ENCODE data around the gene MRPS26. TPM values are rescaled to one million over a fixed set of nuclear protein-coding genes. Genes with fewer than 3 reads are reported as not detected.
"Not testable (repeated sequence)": the region's sequence is repeated elsewhere in the genome, so short reads cannot be mapped to it uniquely, and the experiment has no call there.

Gene MRPS26
- 98.6 and 101 TPM in 2 replicates for total RNA-seq (2014; rRNA removed; shearing (Covaris generic))

DNA sequence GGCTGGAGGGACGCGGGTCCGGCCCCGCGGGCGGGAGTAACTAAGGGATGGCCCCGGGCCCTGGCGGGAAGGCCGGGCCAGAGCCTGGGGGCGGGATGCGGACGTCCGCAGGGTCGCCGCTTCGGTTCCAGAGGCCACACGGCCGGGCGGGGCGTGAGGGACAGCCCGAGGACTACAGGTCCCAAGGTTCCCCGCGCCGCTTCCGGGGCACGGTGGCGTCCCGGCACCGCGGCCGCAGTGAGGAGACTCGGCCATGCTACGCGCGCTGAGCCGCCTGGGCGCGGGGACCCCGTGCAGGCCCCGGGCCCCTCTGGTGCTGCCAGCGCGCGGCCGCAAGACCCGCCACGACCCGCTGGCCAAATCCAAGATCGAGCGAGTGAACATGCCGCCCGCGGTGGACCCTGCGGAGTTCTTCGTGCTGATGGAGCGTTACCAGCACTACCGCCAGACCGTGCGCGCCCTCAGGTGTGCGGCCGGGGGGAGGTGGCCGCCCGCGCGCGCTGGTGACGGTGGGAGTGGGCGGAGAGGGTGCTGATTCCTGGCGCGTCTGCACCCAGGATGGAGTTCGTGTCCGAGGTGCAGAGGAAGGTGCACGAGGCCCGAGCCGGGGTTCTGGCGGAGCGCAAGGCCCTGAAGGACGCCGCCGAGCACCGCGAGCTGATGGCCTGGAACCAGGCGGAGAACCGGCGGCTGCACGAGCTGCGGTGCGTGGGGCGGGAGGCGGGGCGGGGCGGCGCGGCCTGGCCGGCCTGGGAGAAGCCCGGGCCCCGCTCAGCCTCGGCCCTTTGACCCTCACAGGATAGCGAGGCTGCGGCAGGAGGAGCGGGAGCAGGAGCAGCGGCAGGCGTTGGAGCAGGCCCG lies at the start of gene MRPS26:
TSS of gene MRPS26 (plus strand) at position 237 of the 861 bp plus-strand sequence. CDS start at position 254, 17 bp downstream.
- DNase-seq (ENCODE audit: low spot score) = peak; percentile 63

DNA sequence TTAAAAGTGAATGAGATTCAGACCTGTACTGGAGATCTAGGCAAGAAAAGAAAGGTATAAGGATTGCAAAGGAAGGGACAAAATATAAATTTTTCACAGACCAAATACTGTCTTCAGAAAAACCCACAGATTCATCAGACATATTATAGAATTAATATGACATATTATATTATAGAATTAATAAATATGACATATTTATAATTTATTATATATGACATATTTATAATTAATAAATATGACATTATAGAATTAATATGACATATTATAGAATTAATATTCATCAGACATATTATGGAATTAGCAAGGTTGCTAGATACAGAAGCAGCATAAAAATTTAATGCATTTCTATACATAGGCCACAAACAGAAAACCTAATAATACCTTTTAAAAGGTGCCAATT lies 47.1 kb upstream of the MRPS26 start:
- DNase-seq (ENCODE audit: low spot score) = no peak

DNA sequence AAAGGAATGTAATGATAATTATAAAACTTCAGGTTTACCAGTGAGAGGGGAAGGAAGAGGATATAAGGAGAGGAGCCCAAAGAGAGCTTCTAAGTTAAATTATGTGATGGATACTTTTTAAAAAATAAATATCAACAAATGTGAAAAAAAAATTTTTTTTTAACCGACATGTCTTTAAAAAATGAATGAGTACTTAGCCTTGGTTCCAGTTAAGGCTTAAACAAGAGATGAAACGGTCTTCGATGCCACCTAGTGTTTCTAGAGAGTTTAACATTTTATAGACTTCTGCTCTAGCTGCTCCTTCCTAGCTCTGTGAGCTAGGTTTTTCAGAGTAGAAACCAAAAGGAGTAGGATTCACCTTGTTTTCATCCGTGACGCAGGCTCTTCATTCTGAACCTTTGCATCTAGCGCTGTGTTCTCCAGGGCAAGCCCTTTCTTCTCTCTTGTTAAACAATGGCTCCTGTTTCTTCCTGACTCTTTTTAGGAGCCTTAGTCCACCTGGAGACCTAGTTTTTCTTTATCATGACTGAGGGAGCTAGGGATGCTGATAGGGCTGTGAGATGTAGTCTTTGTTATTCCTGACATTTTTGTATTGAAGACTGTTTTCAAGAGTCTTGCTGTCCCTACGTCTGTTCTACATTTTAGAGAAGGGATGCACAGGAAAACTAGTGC lies 44.9 kb upstream of the MRPS26 start:
- DNase-seq (ENCODE audit: low spot score) = peak; percentile 55

DNA sequence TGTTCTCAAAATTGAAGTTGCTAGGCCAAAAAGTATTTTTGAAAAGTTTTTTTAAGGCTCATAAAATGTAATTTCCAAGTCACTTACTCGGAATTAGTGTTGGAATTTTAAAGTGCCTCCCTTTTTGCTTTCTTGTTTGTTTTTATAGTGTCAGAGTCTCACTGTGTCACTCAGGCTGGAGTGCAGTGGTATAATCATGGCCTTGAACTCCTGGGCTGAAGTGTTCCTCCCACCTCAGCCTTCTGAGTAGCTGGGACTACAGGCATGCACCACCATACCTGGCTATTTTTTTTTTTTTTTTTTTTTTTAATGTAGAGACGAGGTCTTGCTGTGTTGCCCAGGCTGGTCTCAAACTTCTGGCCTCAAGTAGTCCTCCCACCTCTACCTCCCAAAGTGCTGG lies 42.4 kb upstream of the MRPS26 start:
- no peak for DNase-seq (ENCODE audit: low spot score)

DNA sequence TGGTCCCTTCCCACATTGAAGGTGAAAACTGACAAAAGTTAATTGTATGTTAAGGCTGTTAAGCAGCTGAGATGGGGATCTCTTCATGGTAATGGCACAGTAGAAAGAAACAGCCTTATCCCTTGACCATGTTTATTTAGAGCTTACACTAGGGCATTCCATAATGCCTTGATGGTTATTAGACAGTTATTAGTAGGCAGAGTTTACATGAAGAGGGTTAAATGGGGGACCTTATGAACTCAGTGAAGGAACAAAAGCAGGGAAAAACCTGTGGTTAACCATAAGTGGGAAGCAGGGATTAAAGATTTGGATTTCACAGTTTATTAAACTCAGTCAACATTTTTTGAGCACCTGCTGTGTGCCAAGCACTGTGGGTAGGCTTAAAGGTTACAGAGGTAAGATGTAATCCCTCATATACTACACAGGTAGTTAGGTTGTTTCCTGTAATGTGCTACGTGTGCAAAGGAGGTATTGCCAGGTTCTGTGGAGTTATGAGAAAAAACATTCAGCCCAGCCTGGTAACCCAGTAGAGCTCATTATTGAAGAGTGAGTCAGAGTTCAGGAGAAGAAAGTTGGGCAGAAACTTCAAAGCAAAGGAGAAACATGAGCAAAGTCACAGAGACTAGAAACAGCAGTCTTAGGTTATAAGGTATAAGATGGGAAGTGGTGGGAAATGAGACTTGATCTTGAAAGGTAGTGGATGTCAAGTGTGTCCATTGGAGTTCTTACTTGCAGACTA lies 34.7 kb upstream of the MRPS26 start:
- peak; percentile 68 for DNase-seq (ENCODE audit: low spot score)

DNA sequence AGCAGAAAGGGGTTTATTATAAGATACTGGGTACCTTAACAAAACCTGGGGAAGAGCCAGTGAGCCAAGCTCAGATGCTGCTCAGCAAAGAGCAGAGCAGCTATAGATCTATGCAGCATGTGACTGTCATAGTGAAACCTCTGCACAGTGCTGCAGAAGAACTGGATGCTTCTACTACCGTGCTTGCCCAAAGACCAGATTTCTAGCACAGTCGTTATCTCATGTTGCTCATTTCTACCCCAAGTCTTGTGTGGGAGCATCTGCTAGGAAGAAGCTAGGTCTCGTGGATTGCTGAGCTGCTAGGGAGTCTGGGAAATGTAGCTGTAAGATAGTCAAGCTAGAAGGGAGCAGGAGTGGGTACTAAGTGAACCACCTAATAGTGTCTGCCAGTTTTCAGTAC lies 34.1 kb upstream of the MRPS26 start:
- DNase-seq (ENCODE audit: low spot score) = no peak

DNA sequence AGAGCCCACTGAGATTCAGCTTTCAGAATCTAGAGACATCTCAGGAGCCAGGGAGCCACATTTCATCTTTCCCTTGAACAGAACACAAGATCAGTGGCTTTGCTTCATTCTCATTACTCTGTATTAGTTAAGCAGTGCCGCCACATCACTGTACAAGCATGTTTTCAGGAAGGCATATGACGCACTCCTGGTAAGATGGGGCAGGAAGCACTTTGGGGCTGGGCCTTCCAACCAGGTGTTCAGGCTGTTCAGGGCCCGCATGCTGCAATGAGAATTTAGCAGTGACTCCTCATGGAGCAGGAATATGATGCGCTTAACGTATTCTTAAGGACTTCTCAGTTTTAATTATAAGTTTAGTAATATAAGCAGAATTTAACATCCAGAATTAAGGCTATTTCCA lies 32.1 kb upstream of the MRPS26 start:
- no peak for DNase-seq (ENCODE audit: low spot score)

DNA sequence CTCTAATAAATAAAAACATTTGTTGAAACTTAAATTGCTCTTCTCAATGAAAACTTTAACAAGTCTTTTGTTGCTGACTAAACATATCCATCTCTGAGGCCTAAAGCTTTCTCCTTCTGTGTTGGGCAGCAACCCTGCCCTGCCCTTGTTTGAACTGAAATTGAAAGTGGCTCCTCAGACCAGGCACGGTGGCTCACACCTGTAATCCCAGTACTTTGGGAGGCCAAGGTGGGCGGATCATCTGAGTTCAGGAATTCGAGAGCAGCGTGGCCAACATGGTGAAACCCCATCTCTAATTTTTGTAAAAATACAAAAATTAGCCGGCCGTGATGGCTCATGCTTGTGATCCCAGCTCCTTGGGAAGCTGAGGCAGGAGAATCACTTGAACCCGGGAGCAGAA lies 31.7 kb upstream of the MRPS26 start:
- no peak for DNase-seq (ENCODE audit: low spot score)

DNA sequence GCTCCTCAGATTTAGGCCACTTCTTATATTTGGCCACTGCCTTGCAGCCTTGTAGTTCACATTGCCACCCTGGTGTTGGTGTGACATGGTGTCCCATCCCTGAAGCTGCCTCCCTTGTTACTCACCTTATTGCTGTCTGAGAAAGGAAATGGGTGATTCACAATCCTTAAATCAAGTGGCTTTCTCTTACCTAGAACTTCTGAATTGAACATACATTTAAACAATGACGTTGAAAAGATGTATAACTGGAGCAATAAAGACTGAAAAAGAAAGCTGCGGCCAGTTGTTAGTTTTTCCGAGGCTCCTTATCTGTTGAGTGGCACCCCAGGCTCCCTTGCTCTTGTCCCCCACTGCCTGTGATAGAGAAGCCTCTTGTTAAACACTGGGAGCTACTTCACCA lies 31.2 kb upstream of the MRPS26 start:
- no peak for DNase-seq (ENCODE audit: low spot score)

DNA sequence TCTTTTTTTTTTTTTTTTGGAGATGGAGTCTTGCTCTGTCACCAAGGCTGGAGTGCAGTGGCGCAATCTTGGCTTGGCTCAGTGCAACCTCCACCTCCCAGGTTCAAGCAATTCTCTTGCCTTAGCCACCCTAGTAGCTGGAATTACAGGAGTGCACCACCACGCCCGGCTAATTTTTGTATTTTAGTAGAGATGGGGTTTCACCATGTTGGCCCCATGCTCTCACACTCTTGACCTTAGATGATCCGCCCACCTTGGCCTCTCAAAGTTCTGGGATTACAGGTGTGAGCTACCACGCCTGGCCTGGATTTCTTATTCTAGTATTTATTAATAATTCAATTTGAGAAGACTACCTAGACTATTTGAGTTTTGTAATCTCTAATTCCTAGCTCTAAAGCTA lies 30.6 kb upstream of the MRPS26 start:
- not testable (repeated sequence) for DNase-seq (ENCODE audit: low spot score)

DNA sequence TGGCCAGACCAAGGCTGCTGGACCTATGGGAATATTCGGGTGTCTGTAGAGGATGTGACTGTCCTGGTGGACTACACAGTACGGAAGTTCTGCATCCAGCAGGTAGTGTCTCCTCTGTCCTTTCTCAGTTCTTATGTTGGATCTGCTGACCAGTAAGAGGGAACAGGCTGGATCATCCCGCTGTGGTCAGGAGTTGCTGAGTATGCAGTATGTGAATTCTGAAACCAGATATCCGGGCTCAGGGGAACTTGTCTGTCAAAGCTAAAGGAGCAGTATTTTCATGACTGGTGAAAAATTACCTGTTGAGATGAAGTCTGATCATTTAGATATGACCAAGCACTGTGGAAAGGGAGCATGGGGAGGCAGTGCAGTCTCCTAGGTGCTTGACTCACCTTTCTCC lies 24.5 kb upstream of the MRPS26 start:
- no peak for DNase-seq (ENCODE audit: low spot score)

DNA sequence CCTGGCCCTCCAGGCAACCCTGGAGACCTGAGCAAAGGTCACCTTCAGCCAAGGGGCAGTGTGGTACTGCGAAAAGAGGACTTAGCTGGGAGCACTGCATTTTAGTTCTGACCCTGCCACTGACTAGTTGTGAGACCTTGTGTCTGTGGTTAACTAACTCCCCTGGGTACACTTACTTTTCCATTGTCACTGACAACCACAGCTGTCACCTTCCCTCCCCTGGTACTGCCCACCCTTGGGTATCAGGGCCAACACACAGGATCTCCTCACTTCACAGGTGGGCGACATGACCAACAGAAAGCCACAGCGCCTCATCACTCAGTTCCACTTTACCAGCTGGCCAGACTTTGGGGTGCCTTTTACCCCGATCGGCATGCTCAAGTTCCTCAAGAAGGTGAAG lies 24.1 kb upstream of the MRPS26 start:
- DNase-seq (ENCODE audit: low spot score) = no peak

DNA sequence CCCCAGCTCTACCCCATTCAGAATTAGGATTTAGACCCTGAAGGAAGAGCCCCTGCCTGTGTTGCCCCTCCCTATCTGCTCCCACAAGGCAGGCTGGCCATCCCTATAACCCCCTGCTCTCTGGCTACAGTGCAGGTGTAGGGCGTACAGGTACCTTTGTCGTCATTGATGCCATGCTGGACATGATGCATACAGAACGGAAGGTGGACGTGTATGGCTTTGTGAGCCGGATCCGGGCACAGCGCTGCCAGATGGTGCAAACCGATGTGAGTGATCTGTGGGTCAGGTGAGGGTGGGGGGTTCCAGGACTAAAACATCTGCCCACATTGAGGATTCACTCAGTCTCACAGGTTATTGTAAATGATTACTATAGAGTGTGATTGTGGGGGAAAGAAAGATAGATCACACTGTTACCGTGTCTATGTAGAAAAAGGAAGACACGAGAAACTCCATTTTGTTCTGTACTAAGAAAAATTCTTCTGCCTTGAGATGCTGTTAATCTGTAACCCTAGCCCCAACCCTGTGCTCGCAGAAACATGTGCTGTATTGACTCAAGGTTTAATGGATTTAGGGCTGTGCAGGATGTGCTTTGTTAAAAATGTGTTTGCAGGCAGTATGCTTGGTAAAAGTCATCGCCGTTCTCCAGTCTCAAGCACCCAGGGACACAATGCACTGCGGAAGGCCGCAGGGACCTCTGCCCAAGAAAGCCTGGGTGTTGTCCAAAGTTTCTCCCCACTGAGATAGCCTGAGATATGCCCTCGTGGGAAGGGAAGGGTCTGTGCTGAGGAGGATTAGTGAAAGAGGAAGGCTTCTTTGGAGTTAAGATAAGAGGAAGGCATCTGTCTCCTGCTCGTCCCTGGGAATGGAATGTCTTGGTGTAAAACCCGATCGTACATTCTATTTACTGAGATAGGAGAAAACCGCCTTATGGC lies 23.0 kb upstream of the MRPS26 start:
- not testable (repeated sequence) for DNase-seq (ENCODE audit: low spot score)

DNA sequence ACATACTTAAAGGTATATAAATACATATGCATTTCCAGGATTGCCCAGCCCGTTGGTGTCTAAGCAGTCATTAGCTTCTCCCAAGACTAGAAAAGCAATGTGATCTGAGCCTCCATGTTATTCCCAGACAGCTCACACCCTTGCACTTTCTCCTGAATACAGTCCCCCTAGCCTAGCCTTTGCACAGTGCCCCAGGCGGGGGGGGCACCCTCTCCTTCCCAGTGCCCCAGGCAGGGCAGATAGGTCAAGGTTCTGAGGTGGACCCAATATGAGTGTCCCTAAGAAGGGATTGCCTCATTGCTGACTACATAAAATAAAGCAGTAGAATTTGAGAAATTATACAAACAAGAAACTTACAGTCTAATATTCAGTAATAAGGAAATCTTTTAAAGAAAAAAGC lies 17.9 kb upstream of the MRPS26 start:
- no peak for DNase-seq (ENCODE audit: low spot score)

DNA sequence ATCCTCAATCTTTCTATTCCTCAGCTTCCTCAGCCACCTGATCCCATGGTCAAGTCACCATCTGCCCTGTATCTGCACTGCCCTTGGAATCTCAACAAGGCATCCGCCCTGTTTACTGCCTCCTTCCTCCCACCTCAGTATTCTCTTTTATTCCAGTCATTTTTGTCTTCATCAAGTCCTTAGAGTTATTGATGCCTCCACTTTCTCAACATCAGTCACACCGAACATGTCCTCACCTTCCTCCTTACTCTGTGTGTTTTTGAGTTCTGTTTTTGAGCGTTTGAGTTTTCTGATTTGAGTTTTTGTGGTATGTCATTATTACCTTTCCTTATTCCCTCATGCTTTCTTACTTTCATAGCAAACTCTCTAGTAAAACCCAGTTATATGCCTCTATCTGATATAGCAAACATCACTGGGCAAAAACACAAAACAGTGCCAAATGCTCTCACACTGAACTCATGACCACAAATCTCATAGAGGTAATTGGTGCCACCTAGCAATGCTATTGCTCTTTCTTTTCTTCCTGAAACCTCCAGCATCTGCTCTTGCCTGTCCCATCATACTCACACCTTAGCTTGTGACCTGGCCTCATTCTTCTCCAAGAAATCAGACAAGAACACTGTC lies 14.2 kb upstream of the MRPS26 start:
- DNase-seq (ENCODE audit: low spot score) = no peak

DNA sequence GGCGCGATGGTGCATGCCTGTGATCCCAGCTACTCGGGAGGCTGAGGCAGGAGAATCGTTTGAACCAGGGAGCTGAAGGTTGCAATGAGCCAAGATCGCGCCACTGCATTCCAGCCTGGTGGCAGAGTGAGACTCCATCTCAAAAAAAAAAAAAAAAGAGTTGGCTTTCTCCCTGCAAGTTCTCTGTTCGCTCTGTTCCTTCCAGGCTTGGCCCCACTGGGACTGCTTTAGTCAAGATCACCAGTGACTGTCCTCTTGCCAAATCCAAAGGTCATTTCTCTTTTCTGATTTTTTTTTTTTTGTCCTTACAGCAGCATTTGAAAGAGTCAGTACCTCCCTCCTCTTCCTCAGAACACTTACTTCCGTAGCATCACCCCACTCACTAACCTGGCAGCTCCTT lies 13.2 kb upstream of the MRPS26 start:
- DNase-seq (ENCODE audit: low spot score) = no peak

DNA sequence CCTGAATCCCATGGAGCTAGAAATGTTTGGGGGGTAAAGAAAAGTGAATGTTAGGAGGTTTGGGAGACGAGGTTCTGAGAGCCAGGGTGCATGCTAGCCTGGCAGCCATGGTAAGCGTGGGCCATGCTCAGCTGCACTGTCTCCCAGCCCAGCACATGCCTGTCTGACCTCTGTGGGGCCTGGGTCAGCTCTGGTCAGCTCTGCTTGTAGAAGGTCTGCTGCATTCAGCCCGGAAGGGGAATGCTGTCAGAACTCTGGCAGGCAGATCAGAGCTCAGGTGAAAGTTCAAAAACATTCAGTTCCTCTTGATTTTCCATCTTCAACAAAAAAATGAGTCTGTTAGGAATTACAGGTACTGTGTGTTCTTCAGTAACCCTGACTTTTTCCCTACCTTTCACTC lies 8.2 kb upstream of the MRPS26 start:
- DNase-seq (ENCODE audit: low spot score) = no peak

DNA sequence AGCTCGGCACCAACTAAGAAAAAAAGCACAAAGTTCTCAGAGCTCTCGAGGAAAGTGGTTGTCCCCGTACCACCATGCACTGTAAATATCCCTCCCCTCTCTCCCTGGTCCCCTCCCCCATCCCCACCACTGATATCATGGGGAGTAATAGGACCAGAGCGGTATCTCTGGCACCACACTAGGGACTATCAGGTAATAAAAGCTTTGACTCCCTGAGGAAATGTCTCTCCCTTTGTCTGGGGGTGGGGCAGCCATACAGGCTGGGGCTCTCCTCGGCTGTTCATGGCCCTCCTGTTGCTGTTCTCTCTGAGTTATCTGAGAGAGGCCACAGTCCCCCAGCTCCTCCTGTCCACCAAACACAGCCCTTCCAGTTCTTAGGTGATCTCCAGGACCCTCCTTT lies 7.4 kb upstream of the MRPS26 start:
- DNase-seq (ENCODE audit: low spot score) = no peak

DNA sequence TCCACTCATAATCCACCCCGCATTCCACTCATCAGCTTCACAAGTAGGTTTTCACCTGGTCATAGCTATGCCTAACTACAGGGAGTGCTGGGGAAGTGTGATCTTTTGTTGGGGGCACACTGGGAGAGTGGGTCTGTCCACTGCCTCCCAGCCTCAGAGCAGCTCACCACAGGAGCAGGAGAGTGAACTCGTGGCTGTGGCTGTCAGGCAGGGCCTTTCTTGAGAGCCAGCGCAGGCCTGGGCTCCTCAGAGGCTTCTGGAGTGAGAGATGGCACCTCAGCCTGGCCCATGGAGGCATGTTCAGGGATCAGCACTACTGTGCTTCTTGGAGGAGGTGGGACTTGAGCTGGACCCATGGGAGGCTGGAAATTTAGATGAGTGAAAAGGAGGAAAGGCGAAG lies 6.4 kb upstream of the MRPS26 start:
- no peak for DNase-seq (ENCODE audit: low spot score)

DNA sequence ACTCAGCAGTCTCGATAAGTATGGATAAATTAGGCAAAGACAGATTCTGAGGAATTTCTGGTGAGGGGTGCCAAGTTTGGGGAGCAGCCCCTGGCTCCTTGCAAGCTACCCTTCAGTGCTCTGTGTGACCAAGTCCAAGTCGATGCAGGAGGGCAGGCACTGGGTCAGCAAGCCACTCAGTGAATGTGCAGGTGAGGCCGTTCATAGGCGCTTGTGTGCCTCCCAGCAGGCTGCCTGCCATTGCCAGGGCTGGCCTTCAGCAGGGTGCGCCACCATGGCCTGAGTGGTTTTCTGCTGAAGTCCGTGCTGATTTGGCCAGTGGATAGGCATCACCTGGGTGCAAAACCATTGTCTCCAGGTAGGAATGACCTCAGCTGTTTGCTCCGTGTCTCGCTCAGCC lies 5.8 kb upstream of the MRPS26 start:
- DNase-seq (ENCODE audit: low spot score) = no peak

DNA sequence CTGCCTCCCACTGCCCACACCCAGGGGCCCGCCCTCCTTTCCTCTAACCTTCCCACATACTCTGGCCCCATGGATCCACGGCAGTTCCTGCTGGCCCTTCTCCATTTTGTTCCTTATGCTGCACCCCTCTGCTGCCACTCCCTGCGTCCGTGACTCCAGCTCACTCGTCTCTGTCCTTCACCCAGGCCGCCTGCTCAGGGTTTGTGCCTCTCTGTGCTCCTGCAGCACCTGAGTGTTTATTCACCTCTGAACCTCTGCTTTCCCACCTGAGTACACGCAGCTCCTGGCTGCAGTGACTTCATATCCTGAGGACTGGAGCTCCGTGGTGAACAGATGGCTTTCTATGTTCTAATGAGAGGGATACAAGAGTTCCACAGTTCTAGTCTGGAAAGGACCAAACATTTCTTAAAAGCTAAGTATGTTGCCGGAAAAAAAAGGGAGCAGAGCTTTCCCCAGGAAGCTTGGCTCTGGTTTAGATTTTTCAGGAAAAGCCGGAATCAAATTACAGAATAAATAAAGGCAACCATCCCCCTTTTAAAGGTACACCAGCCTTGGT lies 3.9 kb upstream of the MRPS26 start:
- no peak for DNase-seq (ENCODE audit: low spot score)

Measured in A172 (cell line).